HCT116 (cell line): ENCODE measurements around the gene GRID2.

ENCODE experiments used
- POLR2A ChIP-seq: IDR thresholded peaks from 2 replicates; pipeline ENCODE4 v1.7.0; 2011; ENCODE audit warnings: borderline replicate concordance; ENCODE audit not compliant: insufficient read depth, insufficient read length; ENCODE audit errors: extremely low read depth
- POLR2AphosphoS5 ChIP-seq: IDR thresholded peaks from 2 replicates; pipeline ENCODE4 v1.6.1; 2011; ENCODE audit warnings: mild to moderate bottlenecking, low read depth, low read length, moderate library complexity
- ZFX ChIP-seq: fragments of 450-650 bp; IDR thresholded peaks from 2 replicates; pipeline ENCODE4 v1.6.1; 2017
- TF ChIP-seq, protein P1 (sequence below), 3 experiments: fragments of 200-600 bp in 1 of 3; sonication (generic) in 1 of 3; IDR thresholded peaks in 2 of 3; conservative IDR thresholded peaks in 1 of 3; 2 replicates each; pipeline ENCODE4 v1.5.1; 2012 to 2017; ENCODE audit warnings: low read depth in 2 of 3, low read length in 2 of 3, antibody characterized with exemption in 1 of 3, borderline replicate concordance in 1 of 3, control low read depth in 1 of 3, mild to moderate bottlenecking in 1 of 3, mixed read lengths in 1 of 3, mixed run types in 1 of 3, moderate library complexity in 1 of 3; ENCODE audit not compliant: insufficient read depth in 1 of 3

DNA sequence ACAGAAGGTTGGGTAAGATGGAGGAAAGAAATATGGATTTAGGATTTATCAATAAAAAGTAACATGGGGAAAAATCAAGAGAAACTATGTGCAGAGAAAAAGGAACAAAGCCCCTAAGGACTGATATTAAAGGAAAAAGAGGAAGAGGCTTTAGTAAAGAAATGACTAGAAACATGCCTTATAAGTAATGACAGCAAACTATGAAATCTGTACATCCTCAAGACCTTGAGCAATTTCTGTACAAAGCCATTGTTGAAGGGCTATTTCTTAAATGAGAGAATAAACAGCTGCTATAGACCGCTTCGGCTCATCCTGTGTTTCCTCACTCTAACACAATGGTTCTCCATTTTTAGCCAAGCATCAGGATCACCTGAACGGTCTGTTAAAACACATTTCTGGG, 1344.5 kb downstream of the GRID2 start:
- no peak for TF ChIP-seq ZFX
- TF ChIP-seq, protein P1, sequence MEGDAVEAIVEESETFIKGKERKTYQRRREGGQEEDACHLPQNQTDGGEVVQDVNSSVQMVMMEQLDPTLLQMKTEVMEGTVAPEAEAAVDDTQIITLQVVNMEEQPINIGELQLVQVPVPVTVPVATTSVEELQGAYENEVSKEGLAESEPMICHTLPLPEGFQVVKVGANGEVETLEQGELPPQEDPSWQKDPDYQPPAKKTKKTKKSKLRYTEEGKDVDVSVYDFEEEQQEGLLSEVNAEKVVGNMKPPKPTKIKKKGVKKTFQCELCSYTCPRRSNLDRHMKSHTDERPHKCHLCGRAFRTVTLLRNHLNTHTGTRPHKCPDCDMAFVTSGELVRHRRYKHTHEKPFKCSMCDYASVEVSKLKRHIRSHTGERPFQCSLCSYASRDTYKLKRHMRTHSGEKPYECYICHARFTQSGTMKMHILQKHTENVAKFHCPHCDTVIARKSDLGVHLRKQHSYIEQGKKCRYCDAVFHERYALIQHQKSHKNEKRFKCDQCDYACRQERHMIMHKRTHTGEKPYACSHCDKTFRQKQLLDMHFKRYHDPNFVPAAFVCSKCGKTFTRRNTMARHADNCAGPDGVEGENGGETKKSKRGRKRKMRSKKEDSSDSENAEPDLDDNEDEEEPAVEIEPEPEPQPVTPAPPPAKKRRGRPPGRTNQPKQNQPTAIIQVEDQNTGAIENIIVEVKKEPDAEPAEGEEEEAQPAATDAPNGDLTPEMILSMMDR (IDR thresholded peaks at IDR 0.05 in 2 of 3, conservative IDR thresholded peaks at IDR 0.05 in 1 of 3; ENCODE audit: borderline replicate concordance in 1 of 3, insufficient read depth in 1 of 3, low read depth in 2 of 3, low read length in 2 of 3), result no peak
- no peak for TF ChIP-seq POLR2A
- TF ChIP-seq POLR2AphosphoS5, result no peak
